ENCODE measurements around the gene NCOA7. TPM values are rescaled to one million over a fixed set of nuclear protein-coding genes. Genes with fewer than 3 reads are reported as not detected.
"Not testable (repeated sequence)": the region's sequence is repeated elsewhere in the genome, so short reads cannot be mapped to it uniquely, and the experiment has no call there.

Gene NCOA7
- total RNA-seq, 2 donors from 2014 or later = 41.5 to 43.3 TPM

DNA sequence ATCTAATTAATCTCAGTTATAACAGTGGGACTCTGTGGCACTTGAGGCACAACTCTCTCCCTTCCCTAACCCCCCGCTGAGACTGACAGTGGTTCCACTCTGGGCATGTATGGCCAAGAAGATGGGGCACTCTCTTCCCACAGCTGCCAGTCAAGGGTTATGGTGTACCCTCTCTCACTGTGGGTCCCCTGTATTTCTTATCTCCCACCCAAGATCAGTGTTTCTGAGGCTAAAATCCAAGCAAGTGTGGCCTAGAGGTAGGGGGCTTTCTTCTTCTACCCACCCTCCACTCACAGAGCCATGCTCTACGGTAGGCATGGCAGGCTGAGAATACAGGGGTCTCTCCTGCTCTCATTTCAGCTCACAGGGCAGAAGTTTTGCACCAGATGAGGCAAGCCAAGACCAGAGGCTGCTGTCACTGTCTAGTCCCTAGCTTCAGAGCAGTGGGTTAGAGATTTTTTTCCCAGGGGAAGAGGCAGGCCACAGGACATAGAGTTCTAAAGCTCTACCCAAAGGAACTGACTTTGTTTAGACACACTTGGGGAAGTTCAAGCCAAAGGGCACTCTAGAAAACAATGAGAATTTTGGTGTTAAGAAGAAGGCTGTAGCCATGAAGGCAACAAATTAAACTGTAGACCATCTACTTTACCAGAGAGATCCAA lies 134.1 kb downstream of the NCOA7 start:
- intact Hi-C loops (cut with DNase I) = no loop called here
- no peak for DNase-seq (ENCODE audit: low spot score)

DNA sequence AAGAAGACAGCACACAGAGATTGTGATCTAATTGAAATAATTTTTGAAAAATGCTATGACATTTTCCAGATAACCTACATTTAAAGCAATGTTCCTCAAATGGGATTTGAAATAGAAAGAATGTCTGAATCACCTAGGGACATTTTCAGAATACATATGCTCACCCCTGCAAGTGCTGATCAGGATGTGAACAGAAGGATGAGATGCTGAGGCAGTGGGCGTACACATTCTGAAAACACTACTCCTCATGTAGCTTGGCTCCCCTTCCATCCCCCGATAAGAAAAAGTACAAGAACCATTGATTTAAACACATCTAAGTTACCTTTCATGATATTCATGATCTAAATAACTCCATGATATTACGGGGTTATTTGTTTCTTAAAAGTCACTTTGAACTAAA lies 136.0 kb downstream of the NCOA7 start:
- DNase-seq (ENCODE audit: low spot score) = no peak
- intact Hi-C loops (cut with DNase I) = no loop called here

GRCh38 chr6:125927761-125928160 lies 137.0 kb downstream of the NCOA7 start:
- DNase-seq (ENCODE audit: low spot score) = no peak
- intact Hi-C loops (cut with DNase I) = no loop called here

DNA sequence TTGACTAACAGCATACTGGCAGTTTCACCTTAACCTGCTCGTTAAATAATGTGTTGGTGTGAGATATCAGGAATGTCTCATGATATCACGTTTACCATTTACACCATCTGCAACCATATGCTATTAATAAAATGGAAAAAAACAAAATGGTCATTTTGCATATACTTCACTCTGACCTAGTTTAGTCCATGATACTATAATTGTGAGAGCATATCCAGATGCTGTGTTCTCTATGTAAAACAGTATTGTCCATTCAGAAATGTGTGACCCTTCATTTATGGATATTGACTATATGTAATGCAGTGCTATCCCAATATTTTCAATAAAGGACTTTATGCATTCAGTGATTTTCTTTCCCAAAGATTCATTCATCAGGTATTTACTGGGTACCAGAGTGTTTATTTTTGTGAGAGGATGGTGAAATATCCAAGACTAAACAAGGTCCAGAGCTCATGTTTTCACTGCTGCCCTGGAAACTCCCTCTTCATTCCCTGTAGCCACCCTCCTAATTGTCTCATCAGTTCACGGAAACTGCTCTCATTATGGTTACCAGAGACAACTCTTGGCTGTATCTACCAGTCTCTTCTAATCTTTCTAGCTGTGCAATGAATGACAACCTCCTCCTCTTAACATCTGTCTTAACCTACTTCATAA lies 140.1 kb downstream of the NCOA7 start:
- intact Hi-C loops (cut with DNase I) = no loop called here
- DNase-seq (ENCODE audit: low spot score) = no peak

DNA sequence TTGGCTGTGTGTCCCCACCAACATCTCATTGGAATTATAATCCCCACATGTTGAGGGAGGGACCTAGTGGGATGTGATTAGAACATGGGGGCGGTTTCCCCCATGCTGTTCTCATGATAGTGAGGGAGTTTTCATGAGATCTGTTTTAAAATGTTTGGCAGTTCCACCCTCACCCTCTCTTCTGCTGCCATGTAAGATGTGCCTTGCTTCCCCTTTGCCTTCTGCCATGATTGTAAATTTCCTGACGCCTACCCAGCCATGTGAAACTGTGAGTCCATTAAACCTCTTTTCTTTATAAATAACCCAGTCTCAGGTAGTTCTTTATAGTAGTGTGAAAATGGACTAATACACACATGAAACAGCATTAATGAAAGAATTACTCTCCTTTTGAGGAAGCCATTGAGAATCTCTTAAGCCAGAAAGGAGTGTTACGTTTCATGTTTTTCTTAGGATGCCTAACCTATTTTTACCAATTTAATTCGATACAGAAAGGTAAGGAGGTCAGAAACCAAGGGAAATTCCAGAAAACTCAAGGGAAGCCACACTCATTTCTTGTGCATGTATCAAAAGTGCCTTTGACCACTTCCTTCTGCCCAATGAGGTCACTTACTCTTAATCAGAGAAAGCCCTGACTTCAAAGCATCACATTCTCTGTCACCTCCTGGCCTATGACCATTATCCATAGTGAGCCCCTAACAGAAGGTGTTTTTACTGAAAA lies 141.1 kb downstream of the NCOA7 start:
- no peak for DNase-seq (ENCODE audit: low spot score)
- intact Hi-C loops (cut with DNase I) = no loop called here

- no peak for DNase-seq (ENCODE audit: low spot score)
- intact Hi-C loops (cut with DNase I) = no loop called here
Measured at GRCh38 chr6:125932451-125932795, 141.7 kb downstream of the NCOA7 start.

DNA sequence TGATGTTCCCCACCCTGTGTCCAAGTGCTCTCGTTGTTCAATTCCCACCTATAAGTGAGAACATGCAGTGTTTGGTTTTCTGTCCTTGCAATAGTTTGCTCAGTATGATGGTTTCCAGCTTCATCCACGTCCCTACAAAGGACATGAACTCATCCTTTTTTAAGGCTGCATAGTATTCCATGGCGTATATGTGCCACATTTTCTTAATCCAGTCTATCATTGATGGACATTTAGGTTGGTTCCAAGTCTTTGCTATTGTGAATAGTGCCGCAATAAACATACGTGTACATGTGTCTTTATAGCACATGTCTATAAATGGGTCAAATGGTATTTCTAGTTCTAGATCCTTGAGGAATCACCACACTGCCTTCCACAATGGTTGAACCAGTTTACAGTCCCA lies 144.8 kb downstream of the NCOA7 start:
- intact Hi-C loops (cut with DNase I); DNase-seq (ENCODE audit: low spot score): not testable (repeated sequence)

DNA sequence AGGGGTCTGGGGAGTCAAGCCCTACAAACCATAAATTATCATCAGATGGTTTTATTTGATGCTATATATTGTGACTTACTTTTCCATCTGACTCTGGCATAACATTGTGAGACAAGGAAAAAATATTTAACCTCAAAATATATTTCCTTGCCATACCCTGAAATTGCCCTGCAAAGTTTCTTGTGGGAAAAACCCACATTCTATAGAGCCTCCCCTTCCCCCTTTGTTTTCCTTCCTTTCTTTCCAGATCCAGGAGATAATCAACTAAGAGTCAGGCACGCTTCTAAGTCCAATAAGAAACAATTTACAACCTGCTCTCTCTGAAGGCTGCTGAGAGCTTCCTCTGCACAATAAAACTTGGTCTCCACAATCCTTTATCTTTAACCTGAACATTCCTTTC lies 148.3 kb downstream of the NCOA7 start:
- intact Hi-C loops (cut with DNase I) = no loop called here
- DNase-seq (ENCODE audit: low spot score) = no peak

- intact Hi-C loops (cut with DNase I) = no loop called here
- DNase-seq (ENCODE audit: low spot score) = no peak
Measured at GRCh38 chr6:125939791-125940190, 149.0 kb downstream of the NCOA7 start.

- DNase-seq (ENCODE audit: low spot score) = no peak
- intact Hi-C loops (cut with DNase I) = no loop called here
Measured at GRCh38 chr6:125940247-125941041, 149.7 kb downstream of the NCOA7 start.

DNA sequence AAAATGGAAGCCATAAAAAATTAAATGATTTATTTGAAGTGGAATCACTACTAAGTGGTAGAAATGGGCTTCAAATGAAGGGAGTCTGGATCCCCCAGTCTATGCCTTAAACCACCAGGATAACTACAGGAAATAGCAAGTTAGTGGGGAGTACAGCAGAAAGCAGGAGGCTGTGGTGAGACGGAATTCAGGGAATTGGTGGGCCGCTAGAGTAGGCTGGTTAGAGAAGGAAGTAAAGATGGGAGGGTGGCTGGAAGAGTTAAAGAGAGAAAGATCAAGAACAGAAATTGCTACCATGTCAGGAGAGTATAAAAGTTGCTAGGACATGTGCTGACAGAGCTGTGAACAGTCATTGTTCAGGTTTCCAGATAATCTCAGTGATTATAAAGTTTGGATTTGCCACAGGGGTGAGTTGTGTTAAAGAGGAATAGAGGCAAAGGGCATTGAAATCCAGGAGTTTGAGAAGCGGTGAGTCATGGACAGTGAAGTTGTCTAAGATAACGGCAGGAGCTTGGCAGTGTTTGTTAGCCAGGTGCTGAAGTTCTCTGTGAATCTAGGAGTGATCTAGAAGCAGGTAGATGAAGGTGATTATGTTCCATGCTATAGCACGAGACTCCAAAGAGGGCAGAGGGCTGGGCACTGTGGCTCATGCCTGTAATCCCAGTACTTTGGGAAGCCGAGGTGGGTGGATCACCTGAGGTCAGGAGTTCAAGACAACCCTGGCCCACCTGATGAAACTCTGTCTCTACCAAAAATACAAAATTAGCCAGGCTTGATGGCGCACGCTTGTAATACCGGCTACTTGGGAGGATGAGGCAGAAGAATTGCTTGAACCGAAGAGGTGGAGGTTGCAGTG lies 152.1 kb downstream of the NCOA7 start:
- DNase-seq (ENCODE audit: low spot score) = no peak
- intact Hi-C loops (cut with DNase I) = no loop called here

DNA sequence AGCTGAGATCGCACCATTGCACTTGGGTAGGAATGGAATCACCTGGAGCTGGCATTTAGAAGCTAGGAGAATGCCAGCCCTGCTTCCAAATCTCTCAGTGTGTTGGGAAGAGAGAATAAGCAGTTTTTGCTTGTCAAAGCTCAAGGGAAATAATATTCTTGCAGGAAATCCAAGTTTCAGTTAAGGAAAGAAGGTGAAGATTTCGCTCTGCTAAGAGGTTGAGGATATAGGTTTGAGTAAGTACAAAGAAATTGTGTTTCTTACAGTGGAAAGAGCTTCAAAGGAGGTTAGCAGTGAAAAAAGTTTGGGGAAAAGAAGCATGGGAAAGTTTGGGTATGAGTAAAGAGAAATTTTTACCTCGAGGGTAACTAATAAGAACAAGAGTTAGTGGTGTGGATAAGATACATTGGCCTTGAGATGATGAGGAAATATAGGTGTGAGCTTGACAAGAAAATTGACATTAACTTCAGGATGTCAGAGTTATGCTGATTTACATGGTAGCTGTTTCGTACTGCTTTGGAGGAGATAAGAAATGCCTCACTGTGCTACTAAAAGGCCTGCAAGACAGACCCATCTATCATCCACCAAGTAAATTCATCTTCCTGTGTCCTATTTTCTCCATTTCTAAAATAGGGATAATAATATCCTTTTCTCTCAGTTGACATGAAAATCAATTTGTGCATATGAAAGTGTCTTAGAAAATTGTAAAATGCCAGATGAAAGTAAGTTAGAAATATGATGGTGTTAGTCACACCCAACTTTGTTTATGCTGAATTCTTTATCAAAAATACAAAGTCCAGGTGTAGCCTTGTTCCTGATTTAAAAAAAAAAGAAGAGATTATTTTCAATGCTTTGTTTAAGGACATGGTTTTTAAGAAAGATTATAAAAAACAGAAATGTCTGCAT lies 153.0 kb downstream of the NCOA7 start:
- intact Hi-C loops (cut with DNase I) = no loop called here
- DNase-seq (ENCODE audit: low spot score) = no peak

DNA sequence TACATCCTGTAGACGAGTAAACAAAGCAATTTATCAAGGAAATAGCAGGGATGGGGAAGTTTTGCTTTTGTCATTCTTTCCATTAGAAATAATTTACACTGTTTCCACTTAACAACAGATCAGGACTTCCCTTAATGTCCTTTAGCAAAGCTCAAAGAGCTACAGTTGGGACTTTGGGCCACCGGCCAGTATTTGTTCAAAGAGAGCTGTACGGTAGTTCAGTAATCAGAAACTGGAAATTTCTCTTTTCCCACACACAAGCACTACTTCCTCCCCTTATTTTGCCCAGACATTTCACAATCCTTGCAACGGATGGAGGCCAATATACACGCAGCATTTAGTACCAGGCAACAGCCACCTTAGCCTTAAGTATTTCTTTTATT lies 153.7 kb downstream of the NCOA7 start:
- intact Hi-C loops (cut with DNase I) = no loop called here
- DNase-seq (ENCODE audit: low spot score) = peak; percentile 88

GRCh38 chr6:125944896-125945295 lies 154.1 kb downstream of the NCOA7 start:
- no peak for DNase-seq (ENCODE audit: low spot score)
- intact Hi-C loops (cut with DNase I) = no loop called here

DNA sequence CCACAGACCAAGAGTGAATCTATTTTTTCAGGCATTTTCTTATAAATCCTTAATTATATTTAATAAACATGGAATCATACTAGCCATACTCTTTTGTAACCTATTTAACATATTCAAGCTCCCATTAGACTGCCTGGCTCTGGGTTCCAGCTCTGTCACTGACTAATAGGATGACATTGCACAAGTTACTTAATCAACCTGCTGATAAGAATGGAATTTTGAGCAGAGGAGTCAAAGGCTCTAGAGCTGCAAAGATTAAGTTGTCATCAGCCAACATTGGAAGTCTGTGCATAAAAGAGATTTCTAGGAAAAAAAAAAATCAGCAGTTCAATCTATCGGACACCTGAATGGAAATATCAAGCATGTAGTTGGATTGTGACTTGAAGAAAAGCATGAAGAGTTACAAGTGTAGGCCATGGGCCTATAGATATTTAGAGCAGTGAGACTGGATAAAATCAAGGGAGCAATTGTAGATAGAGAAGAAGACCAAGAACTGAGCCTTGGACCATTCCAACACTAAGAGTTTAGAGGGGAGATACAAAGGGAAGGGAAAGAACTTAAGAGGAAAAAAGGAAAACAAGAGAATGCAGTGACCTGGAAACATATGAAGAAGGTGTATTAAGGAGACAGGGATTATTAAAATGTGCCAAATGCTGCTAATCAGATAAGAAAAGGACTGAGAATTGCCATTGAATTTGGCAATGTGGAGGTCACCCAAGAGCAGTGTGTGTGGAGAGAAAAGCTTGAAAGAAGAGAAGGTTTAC lies 154.8 kb downstream of the NCOA7 start:
- no peak for DNase-seq (ENCODE audit: low spot score)
- intact Hi-C loops (cut with DNase I) = no loop called here

DNA sequence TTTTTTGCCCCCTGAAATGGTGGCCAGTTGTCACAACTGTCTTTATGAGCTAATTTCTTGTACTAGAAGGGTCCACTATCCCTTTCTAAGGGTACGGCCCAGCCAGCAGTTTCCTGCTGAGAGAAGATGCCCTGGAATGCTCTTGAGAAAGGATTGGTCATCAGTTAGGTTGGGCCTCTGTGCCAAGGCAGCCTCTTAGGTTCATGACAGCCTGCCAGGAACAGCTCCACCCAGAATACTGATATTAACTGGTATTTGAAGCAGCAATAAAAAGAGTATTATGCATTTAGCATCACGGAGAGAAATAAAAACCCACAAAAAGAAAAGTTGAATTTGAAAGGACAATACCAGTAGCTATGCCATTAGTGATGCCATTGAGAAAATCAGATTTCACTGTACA lies 156.9 kb downstream of the NCOA7 start:
- intact Hi-C loops (cut with DNase I) = no loop called here

GRCh38 chr6:125948455-125948854 lies 157.7 kb downstream of the NCOA7 start:
- no peak for DNase-seq (ENCODE audit: low spot score)
- intact Hi-C loops (cut with DNase I) = no loop called here

More for the DNA sequence above, 156.9 kb downstream of the NCOA7 start:
- peak; percentile 81 for DNase-seq (ENCODE audit: low spot score)
